Stimulated activated naive CD8-positive, alpha-beta T cell treated with anti-CD3 and anti-CD28 coated beads, Interleukin-15, Interleukin-2, amounts not matched to agents 100 ng/mL and 50 ng/mL, for 24 hours (primary cell): ENCODE results near the gene ADSS2.

Source experiments
- H3K27ac Mint-ChIP-seq: one replicate; pipeline ENCODE4 v1.8.0; 2021; ENCODE audit warnings: mild to moderate bottlenecking, mixed read lengths
- H3K27me3 Mint-ChIP-seq: one replicate; pipeline ENCODE4 v1.8.0; 2021; ENCODE audit warnings: mixed read lengths
- H3K36me3 Mint-ChIP-seq: one replicate; pipeline ENCODE4 v1.8.0; 2021; ENCODE audit warnings: low read depth, mixed read lengths
- H3K4me1 Mint-ChIP-seq: one replicate; pipeline ENCODE4 v1.8.0; 2021; ENCODE audit warnings: low read depth, mixed read lengths
- H3K4me3 Mint-ChIP-seq: one replicate; pipeline ENCODE4 v1.8.0; 2021; ENCODE audit warnings: mild to moderate bottlenecking, mixed read lengths
- H3K9me3 Mint-ChIP-seq: one replicate; pipeline ENCODE4 v1.8.0; 2021; ENCODE audit warnings: mixed read lengths

ADSS2 gene

GRCh38 chr1:244429818-244430217, 21.9 kb downstream of the ADSS2 start:
- no peak overlapping the region for H3K27ac Mint-ChIP-seq
- H3K9me3 Mint-ChIP-seq = no peaks in the 10 kb centered on the region
- no peaks in the 10 kb centered on the region for H3K27me3 Mint-ChIP-seq
- no peak overlapping the region for H3K4me3 Mint-ChIP-seq
- peaks cover 65% of the 10 kb centered on the region for H3K36me3 Mint-ChIP-seq
- H3K4me1 Mint-ChIP-seq = peaks cover 19% of the 10 kb centered on the region

DNA sequence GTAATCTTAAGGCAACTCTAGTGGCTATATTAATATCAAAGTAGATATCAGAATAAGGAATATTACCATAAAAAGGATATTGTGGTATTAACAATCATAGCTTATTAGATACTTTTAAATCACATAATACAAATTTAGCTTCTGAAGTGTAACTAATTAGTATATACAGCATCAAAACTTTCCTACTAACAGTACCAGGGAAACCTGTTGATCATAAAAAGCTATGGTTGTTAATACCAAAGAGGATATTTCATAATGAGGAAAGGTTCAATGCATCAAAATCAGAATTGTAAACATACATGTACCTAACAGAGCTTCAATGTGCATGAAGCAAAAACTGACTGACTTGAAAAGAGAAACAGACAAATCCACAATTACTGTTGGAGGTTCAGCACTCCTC, 24.1 kb downstream of the ADSS2 start:
- Mint-ChIP-seq H3K9me3 (no peaks in the 10 kb centered on the region), H3K36me3 (peaks cover 71% of the 10 kb centered on the region), H3K27me3 (no peaks in the 10 kb centered on the region), H3K27ac (no peak overlapping the region), H3K4me1 (peaks cover 15% of the 10 kb centered on the region), H3K4me3 (no peak overlapping the region)

DNA sequence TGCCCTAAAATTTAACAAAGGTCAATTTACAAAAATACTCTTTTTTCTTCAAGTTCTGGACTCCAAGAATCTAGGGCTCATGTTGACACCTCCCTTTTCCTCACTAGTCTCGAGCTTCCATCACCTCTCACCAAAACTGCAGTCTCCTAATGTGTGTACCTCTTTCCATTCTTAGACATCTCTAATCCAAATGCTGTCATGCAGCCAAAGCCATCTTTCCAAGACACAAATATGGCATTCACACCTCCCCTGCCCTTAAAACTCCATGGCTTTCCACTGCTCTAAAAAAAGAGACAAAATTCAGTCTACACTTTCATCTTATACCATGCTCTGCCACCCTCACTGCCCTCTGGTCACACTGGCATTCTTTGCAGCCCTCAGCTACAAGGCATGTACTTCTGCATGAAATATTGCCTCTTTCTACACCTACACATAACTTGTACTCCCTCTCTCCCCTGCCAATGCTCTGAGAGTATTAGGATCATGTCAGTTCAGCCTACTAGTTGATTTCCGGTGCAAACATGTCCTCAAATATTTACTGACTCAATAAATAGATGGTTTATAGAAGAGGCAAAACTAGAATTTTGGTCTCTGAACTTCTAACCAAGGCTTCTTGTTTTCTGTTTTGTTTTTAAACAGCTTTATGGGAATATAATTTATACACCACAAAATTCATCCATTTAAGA, 26.9 kb downstream of the ADSS2 start:
- Mint-ChIP-seq H3K4me3 (no peak overlapping the region), H3K27me3 (no peaks in the 10 kb centered on the region)

DNA sequence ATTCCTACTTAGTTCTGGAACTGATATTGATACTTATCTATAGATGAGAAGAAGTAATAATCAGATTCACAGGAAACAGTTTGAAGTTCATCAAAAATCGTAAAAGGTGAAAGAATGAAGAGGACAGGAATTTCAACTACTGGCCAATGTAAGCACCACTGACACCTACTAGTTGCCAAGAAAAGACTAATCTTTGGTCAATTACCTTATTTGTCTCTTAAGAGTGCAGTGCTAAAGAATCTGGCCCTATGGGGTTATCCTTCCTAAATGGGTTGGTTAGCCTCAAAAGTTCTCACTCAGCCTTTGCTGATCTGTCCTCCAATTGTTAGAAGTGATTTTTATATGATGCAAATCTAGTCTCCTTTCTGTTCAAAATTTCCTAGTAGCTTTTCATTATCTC, 29.5 kb downstream of the ADSS2 start:
- H3K9me3 Mint-ChIP-seq = no peaks in the 10 kb centered on the region
- H3K4me1 Mint-ChIP-seq = peaks cover 4% of the 10 kb centered on the region
- no peak overlapping the region for H3K4me3 Mint-ChIP-seq
- peak overlapping the region; percentile 14 for H3K27ac Mint-ChIP-seq
- peaks cover 76% of the 10 kb centered on the region for H3K36me3 Mint-ChIP-seq
- no peaks in the 10 kb centered on the region for H3K27me3 Mint-ChIP-seq

More for the DNA sequence above, 26.9 kb downstream of the ADSS2 start:
- Mint-ChIP-seq H3K4me1 (peaks cover 15% of the 10 kb centered on the region), H3K36me3 (peaks cover 70% of the 10 kb centered on the region), H3K9me3 (no peaks in the 10 kb centered on the region), H3K27ac (peak overlapping the region; percentile 13)

GRCh38 chr1:244419024-244419423, 32.7 kb downstream of the ADSS2 start:
- no peaks in the 10 kb centered on the region for H3K9me3 Mint-ChIP-seq
- H3K27me3 Mint-ChIP-seq = no peaks in the 10 kb centered on the region
- peaks cover 13% of the 10 kb centered on the region for H3K4me1 Mint-ChIP-seq
- H3K36me3 Mint-ChIP-seq = peaks cover 85% of the 10 kb centered on the region
- no peak overlapping the region for H3K27ac Mint-ChIP-seq
- no peak overlapping the region for H3K4me3 Mint-ChIP-seq

- peaks cover 96% of the 10 kb centered on the region for H3K36me3 Mint-ChIP-seq
- no peak overlapping the region for H3K4me3 Mint-ChIP-seq
- no peaks in the 10 kb centered on the region for H3K27me3 Mint-ChIP-seq
- no peaks in the 10 kb centered on the region for H3K9me3 Mint-ChIP-seq
- H3K27ac Mint-ChIP-seq = peak overlapping the region; percentile 31
- peaks cover 15% of the 10 kb centered on the region for H3K4me1 Mint-ChIP-seq
Measured at GRCh38 chr1:244414543-244414942, 37.2 kb downstream of the ADSS2 start.

DNA sequence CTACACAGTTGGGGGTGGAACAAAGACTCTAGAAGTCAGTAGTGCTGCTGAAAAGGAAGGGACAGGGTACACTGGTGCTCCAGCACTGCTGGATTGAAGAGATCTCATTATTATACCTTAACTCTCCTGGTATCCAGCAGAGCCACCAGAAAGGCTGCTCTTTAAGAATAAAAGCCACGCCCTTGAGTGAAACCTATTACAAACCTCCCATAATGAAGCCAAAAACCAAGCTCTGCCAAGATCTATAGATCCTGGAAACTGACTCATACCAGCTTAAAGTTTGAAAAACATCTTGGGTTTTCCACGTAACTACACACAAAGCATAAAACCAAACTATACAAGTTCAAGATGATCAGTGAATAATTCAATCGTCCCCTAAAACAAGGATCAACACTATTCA, 38.0 kb downstream of the ADSS2 start:
- Mint-ChIP-seq H3K4me1 (peaks cover 15% of the 10 kb centered on the region), H3K36me3 (peaks cover 96% of the 10 kb centered on the region), H3K27me3 (no peaks in the 10 kb centered on the region), H3K27ac (peak overlapping the region; percentile 5), H3K9me3 (no peaks in the 10 kb centered on the region), H3K4me3 (no peak overlapping the region)

- Mint-ChIP-seq H3K36me3 (peaks cover 97% of the 10 kb centered on the region), H3K4me3 (no peak overlapping the region), H3K9me3 (peaks cover 4% of the 10 kb centered on the region), H3K27me3 (no peaks in the 10 kb centered on the region), H3K4me1 (peaks cover 15% of the 10 kb centered on the region), H3K27ac (no peak overlapping the region)
Measured at GRCh38 chr1:244412176-244412575, 39.5 kb downstream of the ADSS2 start.

DNA sequence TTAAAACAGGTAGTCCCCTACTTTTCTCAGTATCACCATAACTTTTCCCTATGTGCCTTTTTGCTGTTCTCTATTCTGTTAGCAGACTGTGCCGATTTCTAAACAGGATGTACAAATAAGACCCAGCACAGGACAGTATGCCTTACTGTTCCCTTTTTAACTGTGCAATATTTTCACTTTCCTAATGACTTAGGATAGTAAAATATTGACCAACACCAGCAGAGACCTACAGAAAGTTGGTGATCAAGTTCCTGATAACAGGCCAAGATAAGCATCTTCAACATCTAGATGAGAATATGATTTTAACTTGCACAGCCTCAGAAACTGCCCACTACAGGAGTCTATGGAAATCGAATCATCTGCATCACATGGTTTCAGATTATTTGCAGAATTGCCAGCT, 42.0 kb downstream of the ADSS2 start:
- Mint-ChIP-seq H3K4me3 (no peak overlapping the region), H3K36me3 (peaks cover 97% of the 10 kb centered on the region), H3K27me3 (no peaks in the 10 kb centered on the region), H3K9me3 (peaks cover 10% of the 10 kb centered on the region), H3K27ac (no peak overlapping the region), H3K4me1 (peaks cover 13% of the 10 kb centered on the region)

GRCh38 chr1:244406337-244406736, 45.4 kb downstream of the ADSS2 start:
- no peak overlapping the region for H3K27ac Mint-ChIP-seq
- peaks cover 99% of the 10 kb centered on the region for H3K36me3 Mint-ChIP-seq
- H3K4me1 Mint-ChIP-seq = no peaks in the 10 kb centered on the region
- no peak overlapping the region for H3K4me3 Mint-ChIP-seq
- no peaks in the 10 kb centered on the region for H3K27me3 Mint-ChIP-seq
- peaks cover 38% of the 10 kb centered on the region for H3K9me3 Mint-ChIP-seq

DNA sequence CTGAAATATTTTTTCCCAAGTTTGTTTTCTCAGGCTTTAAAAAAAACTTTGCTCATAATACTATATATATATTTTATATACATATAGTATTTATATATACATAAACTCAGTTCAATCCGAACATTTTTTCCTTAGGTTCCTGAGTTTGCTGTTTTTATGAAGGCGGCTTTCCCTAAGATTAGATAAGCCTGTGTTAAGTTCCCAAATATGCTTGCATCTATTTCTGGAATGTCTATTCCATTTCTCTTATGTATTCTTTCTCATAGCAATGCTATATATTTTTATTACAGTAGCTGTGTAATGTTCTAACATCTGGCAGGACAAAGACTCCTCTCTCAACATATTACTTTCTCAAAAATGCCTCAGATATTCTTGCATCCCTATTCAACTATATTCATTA, 45.9 kb downstream of the ADSS2 start:
- Mint-ChIP-seq H3K4me3 (no peak overlapping the region), H3K9me3 (peaks cover 43% of the 10 kb centered on the region), H3K4me1 (no peaks in the 10 kb centered on the region), H3K27ac (no peak overlapping the region), H3K27me3 (no peaks in the 10 kb centered on the region), H3K36me3 (peaks cover 99% of the 10 kb centered on the region)

DNA sequence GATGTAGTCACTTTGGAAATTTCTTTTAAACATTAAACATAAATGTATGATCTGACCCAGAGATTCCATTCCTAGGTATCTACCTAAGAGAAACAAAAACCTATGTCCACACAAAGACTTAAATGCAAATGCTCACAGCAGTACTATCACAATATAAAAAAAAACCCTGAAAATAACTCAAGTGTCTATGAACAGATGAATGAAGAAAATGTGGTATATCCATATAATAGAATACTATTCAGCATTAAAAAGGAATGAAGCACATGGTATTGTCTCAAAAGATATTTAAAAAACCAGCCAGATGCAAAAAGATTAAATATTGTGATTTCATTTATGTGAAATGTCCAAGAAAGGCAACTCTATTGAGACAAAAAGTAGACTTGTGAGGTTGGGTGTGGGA, 48.3 kb downstream of the ADSS2 start:
- H3K4me3 Mint-ChIP-seq = no peak overlapping the region
- H3K27me3 Mint-ChIP-seq = no peaks in the 10 kb centered on the region
- H3K4me1 Mint-ChIP-seq = no peaks in the 10 kb centered on the region
- no peak overlapping the region for H3K27ac Mint-ChIP-seq
- H3K9me3 Mint-ChIP-seq = peaks cover 51% of the 10 kb centered on the region
- peaks cover 82% of the 10 kb centered on the region for H3K36me3 Mint-ChIP-seq

- H3K4me1 Mint-ChIP-seq = no peaks in the 10 kb centered on the region
- no peaks in the 10 kb centered on the region for H3K27me3 Mint-ChIP-seq
- H3K27ac Mint-ChIP-seq = no peak overlapping the region
- no peak overlapping the region for H3K4me3 Mint-ChIP-seq
- H3K36me3 Mint-ChIP-seq = peaks cover 65% of the 10 kb centered on the region
- peaks cover 41% of the 10 kb centered on the region for H3K9me3 Mint-ChIP-seq
Measured at GRCh38 chr1:244400974-244401373, 50.7 kb downstream of the ADSS2 start.

DNA sequence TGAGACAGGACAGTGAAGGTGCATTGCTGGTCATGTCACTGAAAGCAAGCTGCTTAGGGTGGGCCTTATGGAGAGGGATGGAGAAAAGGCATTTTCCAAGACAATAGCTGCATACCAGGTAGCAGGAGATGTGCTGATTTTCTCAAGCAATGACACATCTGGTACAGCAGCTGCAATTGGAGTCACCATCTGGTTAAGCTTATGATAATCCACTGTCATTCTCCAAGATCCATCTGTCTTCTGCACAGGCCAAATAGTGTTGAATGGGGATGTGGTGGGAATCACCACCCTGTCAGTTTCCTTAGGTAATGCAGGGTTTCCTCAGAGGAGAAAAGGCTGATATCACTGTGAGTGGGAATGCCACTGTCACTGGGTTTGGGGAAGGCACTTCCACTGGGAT, 54.6 kb downstream of the ADSS2 start:
- Mint-ChIP-seq H3K27me3 (no peaks in the 10 kb centered on the region), H3K9me3 (peaks cover 21% of the 10 kb centered on the region), H3K27ac (no peak overlapping the region), H3K4me3 (no peak overlapping the region), H3K4me1 (no peaks in the 10 kb centered on the region), H3K36me3 (peaks cover 34% of the 10 kb centered on the region)

GRCh38 chr1:244395965-244396364, 55.7 kb downstream of the ADSS2 start:
- Mint-ChIP-seq H3K9me3 (peaks cover 16% of the 10 kb centered on the region), H3K27ac (peak overlapping the region; percentile 45), H3K27me3 (no peaks in the 10 kb centered on the region), H3K4me1 (no peaks in the 10 kb centered on the region), H3K36me3 (peaks cover 22% of the 10 kb centered on the region), H3K4me3 (no peak overlapping the region)
